Myocyte (in vitro differentiated cells): Measurements from ENCODE around the gene FAM24A. TPM values are rescaled to one million over a fixed set of nuclear protein-coding genes. Genes with fewer than 3 reads are reported as not detected.
A peak's percentile ranks its signal among the peaks of the same experiment; 100 is the strongest.
"Not testable (repeated sequence)": the region's sequence is repeated elsewhere in the genome, so short reads cannot be mapped to it uniquely, and the experiment has no call there.

Source experiments
- DNase-seq: peaks from one replicate; pipeline ENCODE4 v3.0.0-alpha.2; 2012; ENCODE audit warnings: low read depth
- polyA plus RNA-seq: library from polyadenylated mRNA; unstranded; fragments of >200 nt; gene quantifications from one replicate; pipeline ENCODE4 v1.2.1, GENCODE V29; 2012; ENCODE audit warnings: missing spikeins
- total RNA-seq: library from RNA; depleted of rRNA; stranded (reverse); fragments of >200 nt; gene quantifications from 2 replicates; pipeline ENCODE4 v1.2.3, GENCODE V29; 2014

Gene FAM24A, protein sequence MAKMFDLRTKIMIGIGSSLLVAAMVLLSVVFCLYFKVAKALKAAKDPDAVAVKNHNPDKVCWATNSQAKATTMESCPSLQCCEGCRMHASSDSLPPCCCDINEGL
- total RNA-seq = not detected in 2 replicates
- not detected for polyA plus RNA-seq

- no peak for DNase-seq
These were observed at the start of gene FAM24A for GRCh38 chr10:122910310-122910709. FAM24A (plus strand) TSS chr10:122910610; CDS start chr10:122911635, 1,025 bp downstream.

DNA sequence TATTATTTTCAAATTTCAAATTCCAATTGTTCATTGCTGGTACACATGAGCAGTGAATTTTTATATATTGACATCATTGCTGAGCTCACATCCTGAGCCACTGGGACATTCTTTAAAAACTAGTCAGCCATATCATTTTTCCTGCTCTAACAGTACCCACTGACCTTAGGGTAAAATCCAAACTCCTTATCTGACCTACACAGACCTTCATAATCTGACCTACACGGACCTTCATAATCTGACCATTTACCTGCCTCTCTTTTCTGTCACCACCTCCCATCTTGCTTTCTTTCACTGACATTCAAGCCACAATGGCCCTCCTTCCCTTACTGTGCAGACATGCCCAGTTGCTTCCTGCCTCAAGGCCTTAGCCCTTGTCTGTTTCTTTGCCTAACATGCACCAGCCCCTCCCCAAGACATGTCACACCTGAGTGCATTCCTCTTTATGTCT, 48.7 kb upstream of the FAM24A start:
- DNase-seq = peak; percentile 73

DNA sequence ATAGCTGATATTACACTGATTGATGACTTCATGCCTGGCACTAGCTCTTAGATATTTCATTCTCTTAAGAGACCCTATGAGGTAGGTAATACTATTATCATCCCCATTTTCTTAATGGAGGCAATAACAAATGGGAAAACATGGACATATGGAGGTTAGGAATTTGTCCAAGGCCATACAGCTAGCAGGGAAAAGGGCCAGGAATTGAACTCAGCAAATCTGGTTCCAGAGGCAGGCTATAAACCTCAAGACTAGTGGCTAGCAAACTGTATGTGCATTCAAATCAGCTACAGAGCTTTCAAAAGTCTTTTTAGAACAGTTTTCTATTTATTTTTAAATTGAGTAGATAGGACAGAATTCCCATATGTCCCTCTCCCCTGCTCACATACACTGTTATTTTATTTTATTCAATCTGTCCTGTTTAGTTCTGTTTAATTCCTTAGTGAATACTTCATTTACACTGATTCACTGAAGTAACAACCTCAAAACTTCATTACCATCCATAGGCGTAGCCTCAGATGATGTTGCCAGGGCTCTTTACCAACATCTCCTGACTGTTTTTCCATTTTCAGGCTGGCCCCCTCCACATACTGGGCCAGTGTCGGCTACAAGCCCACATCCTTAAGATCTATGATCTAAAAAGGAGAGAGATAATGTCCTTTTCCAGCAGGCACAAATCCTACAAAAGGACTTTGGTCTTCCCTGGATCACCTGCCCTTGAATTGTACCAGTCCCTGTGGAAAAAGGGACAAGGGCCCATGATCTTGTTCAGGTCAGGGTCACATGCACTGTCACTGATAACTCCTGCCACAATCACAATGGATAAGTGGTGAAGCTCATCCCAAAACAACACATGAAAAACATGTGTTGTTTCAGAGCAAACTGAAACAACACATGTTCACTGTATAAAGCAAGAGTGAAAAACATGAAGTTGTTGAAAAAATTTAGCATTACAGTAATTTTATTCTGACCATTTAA, 46.9 kb upstream of the FAM24A start:
- no peak for DNase-seq

- DNase-seq = no peak
These were observed 46.2 kb upstream of the FAM24A start for GRCh38 chr10:122864194-122864592.

- no peak for DNase-seq
These were observed 45.5 kb upstream of the FAM24A start for GRCh38 chr10:122864901-122865300.

- not testable (repeated sequence) for DNase-seq
These were observed 43.5 kb upstream of the FAM24A start for GRCh38 chr10:122866757-122867482.

DNA sequence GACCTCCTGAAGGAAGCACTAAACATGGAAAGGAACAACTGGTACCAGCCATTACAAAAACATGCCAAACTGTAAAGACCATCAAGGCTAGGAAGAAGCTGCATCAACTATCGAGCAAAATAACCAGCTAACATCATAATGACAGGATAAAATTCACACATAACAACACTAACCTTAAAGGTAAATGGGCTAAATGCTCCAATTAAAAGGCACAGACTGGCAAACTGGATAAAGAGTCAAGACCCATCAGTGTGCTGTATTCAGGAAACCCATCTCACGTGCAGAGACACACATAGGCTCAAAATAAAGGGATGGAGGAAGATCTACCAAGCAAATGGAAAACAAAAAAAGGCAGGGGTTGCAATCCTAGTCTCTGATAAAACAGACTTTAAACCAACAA, 41.6 kb upstream of the FAM24A start:
- not testable (repeated sequence) for DNase-seq

DNA sequence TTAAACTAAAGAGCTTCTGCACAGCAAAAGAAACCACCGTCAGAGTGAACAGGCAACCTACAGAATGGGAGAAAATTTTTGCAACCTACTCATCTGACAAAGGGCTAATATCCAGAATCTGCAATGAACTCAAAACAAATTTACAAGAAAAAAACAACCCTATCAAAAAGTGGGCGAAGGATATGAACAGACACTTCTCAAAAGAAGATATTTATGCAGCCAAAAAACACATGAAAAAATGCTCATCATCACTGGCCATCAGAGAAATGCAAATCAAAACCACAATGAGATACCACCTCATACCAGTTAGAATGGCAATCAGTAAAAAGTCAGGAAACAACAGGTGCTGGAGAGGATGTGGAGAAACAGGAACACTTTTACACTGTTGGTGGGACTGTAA, 38.5 kb upstream of the FAM24A start:
- DNase-seq = not testable (repeated sequence)

GRCh38 chr10:122875843-122876466, 34.5 kb upstream of the FAM24A start:
- DNase-seq = no peak

DNA sequence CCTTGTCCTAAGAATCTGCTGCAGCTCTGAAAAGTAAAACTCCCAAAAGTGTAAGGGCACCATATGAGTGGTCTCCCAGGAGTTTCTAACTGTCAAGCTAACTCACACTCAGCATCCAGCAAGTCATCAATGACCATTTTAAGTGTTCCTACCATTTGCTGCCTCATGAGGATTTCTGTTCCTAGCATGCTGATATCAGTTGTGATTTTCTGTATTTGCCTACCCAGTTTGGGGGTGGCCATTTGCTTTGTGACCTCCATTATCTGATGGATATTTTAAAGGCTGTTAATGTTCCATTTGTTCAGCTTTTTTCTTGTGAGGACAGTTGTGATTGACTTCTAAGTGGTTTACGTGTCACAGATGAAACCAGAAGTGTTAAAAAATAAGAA, 33.9 kb upstream of the FAM24A start:
- no peak for DNase-seq

- no peak for DNase-seq
These were observed 33.1 kb upstream of the FAM24A start for GRCh38 chr10:122877264-122877663.

DNA sequence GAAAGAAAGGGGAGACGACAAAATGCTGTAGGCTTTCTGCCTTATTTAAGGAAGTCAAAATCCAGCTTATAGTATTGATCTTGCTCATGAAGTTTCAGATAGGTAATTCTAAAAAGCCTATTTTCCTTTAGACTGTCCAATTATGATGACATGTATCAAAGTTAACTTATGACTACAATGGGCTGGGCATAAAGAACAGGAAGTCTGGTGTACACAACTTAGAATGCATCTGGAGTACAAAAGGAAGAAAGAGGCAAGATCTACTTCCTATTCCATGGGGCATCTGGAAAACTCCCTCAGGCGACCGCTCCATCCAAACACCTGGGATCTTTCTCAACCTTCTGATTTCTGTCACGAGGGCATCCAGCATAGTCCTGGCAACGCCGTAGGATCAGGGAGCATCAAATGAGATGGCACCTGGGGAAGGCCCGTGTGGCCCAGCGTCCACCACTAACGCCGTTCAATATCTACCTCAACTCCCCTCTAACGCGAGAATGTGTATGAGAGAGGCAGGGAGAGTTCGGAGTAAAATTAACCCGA, 31.5 kb upstream of the FAM24A start:
- no peak for DNase-seq

GRCh38 chr10:122879339-122880273, 30.8 kb upstream of the FAM24A start, which contains the start of gene FAM24B:
FAM24B (minus strand) TSS chr10:122879581; CDS start chr10:122850515, 29,066 bp downstream.
- peak; percentile 99 for DNase-seq

DNA sequence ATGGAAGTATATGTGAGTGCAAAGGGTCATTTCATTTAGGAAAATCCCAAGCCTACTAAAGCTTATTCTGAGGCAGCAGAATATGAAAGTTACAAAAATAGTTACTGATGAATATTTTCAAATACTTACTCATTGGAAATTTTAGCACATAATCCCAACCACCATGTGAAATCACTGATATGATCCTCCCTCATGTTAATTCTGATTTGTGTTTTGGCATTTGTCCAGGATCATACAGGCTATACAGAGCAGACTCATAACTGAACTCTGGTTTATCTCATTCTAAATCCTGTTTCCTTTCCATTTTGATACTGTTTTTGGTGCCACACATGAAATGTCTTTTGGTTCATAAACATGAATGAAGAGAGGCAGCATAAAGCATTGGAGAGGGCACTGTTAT, 27.6 kb upstream of the FAM24A start:
- no peak for DNase-seq

- no peak for DNase-seq
These were observed 26.2 kb upstream of the FAM24A start for GRCh38 chr10:122884166-122884565.

DNA sequence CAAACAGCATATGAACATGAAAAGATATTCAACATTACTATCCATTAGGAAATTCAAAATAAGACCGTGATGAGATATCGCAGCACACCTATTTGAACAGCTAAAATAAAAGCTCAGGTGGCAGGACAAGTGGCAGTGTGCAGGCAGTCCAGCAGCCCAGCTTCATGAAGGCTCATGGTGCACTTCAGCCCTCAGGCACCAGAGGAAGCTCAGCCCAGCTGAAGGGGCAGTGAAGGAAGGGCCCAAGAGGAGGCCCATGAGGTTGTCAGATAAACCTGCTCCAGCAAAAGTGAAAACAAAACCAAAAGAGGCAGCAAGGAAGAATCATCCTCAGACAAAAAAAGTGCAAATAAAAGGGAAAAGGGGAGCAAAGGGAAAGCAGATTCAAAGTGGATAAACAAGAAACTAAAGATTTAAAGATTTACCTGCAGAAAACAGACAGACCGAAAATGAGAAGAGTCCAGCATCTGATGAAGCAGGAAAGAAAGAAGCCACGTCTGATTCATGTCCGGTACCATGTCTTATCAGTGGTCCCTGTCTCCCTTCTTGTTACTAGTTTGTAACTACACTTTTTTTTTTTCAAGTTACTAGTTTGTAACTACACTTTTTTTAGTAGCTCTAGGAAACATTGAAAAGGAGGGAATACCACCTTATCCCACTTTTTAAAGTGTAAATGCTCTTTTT, 16.0 kb upstream of the FAM24A start:
- no peak for DNase-seq

- DNase-seq = not testable (repeated sequence)
These were observed 6.5 kb upstream of the FAM24A start for GRCh38 chr10:122903861-122904260.

- peak; percentile 74 for DNase-seq
These were observed 1.6 kb downstream of the FAM24A start for GRCh38 chr10:122911889-122912484.

DNA sequence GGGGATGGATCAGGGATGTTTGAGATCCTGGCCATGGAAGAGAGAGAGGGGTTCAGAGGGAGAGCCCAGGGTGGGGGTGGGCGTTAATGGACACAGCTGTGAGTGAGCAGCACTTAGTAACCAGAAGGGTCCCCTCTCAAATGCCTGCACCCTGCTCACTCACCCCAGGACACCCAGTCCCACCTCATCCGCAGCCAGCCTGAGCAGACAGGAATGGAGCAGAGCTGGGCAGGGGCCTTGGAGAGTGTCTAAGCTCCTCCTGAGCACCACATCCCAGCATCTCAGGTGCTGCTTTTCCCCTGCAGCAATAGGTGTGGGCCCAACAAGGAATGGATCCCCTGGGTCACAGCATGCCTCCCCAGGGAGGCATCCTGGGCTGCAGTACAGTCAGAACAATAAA, 5.3 kb downstream of the FAM24A start:
- DNase-seq = no peak
